H9 (cell line): ENCODE results near the gene TPRN. TPM values are rescaled to one million over a fixed set of nuclear protein-coding genes. Genes with fewer than 3 reads are reported as not detected.
A peak's percentile ranks its signal among the peaks of the same experiment; 100 is the strongest.

ENCODE experiments used
- DNase-seq: peaks from one replicate; pipeline ENCODE4 v3.0.0-alpha.2; 2017
- H2AFZ ChIP-seq: one replicate; pipeline ENCODE4 v1.6.1; 2013; ENCODE audit warnings: mild to moderate bottlenecking, low read length, control low read depth, moderate library complexity
- H2AK5ac ChIP-seq: 2 replicates; pipeline ENCODE4 v1.6.1; 2013; ENCODE audit warnings: low read length, control low read depth, mixed read lengths; ENCODE audit not compliant: insufficient read length
- H2BK120ac ChIP-seq: one replicate; pipeline ENCODE4 v1.6.1; 2013; ENCODE audit warnings: low read depth, mild to moderate bottlenecking, low read length, control low read depth, inconsistent platforms; ENCODE audit not compliant: poor library complexity, severe bottlenecking
- H2BK12ac ChIP-seq: 2 replicates; pipeline ENCODE4 v1.6.1; 2013; ENCODE audit warnings: low read length, control low read depth, mixed read lengths, low read depth; ENCODE audit not compliant: insufficient read length
- H2BK15ac ChIP-seq: 2 replicates; pipeline ENCODE4 v1.6.1; 2013; ENCODE audit warnings: low read depth, low read length, control low read depth
- H2BK20ac ChIP-seq: one replicate; pipeline ENCODE4 v1.6.1; 2013; ENCODE audit warnings: low read depth, mild to moderate bottlenecking, low read length, control low read depth, inconsistent platforms; ENCODE audit not compliant: poor library complexity, severe bottlenecking
- H2BK5ac ChIP-seq: 2 replicates; pipeline ENCODE4 v1.6.1; 2013; ENCODE audit warnings: low read length, control low read depth, mixed read lengths; ENCODE audit not compliant: insufficient read length
- H3K14ac ChIP-seq: 2 replicates; pipeline ENCODE4 v1.6.1; 2013; ENCODE audit warnings: low read length, control low read depth; ENCODE audit not compliant: insufficient read depth
- H3K18ac ChIP-seq: 2 replicates; pipeline ENCODE4 v1.6.1; 2013; ENCODE audit warnings: low read depth, mild to moderate bottlenecking, mixed read lengths, low read length, control low read depth; ENCODE audit not compliant: insufficient read length
- H3K23ac ChIP-seq: 2 replicates; pipeline ENCODE4 v1.6.1; 2013; ENCODE audit warnings: low read length, control low read depth, mixed read lengths, low read depth; ENCODE audit not compliant: insufficient read length
- H3K23me2 ChIP-seq: 2 replicates; pipeline ENCODE4 v1.6.1; 2013; ENCODE audit warnings: low read depth, mild to moderate bottlenecking, mixed read lengths, low read length, control low read depth; ENCODE audit not compliant: insufficient read length, poor library complexity, severe bottlenecking
- H3K27ac ChIP-seq: 2 replicates; pipeline ENCODE4 v1.5.1; 2013; ENCODE audit warnings: low read length, control low read depth, mixed read lengths, low read depth; ENCODE audit not compliant: insufficient read length
- H3K27me3 ChIP-seq: 2 replicates; pipeline ENCODE4 v1.6.1; 2013; ENCODE audit warnings: low read length, control low read depth, inconsistent platforms; ENCODE audit not compliant: insufficient read depth
- H3K4ac ChIP-seq: 2 replicates; pipeline ENCODE4 v1.6.1; 2013; ENCODE audit warnings: low read depth, mild to moderate bottlenecking, control low read depth, inconsistent platforms, low read length, moderate library complexity
- H3K4me1 ChIP-seq: 2 replicates; pipeline ENCODE4 v1.6.1; 2013; ENCODE audit warnings: low read length, control low read depth, inconsistent platforms; ENCODE audit not compliant: insufficient read depth
- H3K4me2 ChIP-seq: 2 replicates; pipeline ENCODE4 v1.6.1; 2013; ENCODE audit warnings: low read length, control low read depth, mixed read lengths; ENCODE audit not compliant: insufficient read length, insufficient read depth
- H3K56ac ChIP-seq: 2 replicates; pipeline ENCODE4 v1.6.1; 2013; ENCODE audit warnings: low read depth, mild to moderate bottlenecking, mixed read lengths, low read length, control low read depth; ENCODE audit not compliant: insufficient read length
- H3K79me1 ChIP-seq: 2 replicates; pipeline ENCODE4 v1.6.1; 2013; ENCODE audit warnings: low read depth, mild to moderate bottlenecking, moderate library complexity, low read length, control low read depth, inconsistent platforms; ENCODE audit not compliant: insufficient read depth, poor library complexity, severe bottlenecking
- H3K79me2 ChIP-seq: 2 replicates; pipeline ENCODE4 v1.6.1; 2013; ENCODE audit warnings: low read length, control low read depth, inconsistent platforms; ENCODE audit not compliant: insufficient read depth
- H3K9ac ChIP-seq: 2 replicates; pipeline ENCODE4 v1.6.1; 2013; ENCODE audit warnings: low read length, control low read depth, mixed read lengths; ENCODE audit not compliant: insufficient read length; ENCODE audit errors: extremely low read depth
- H3K9me3 ChIP-seq: one replicate; pipeline ENCODE4 v1.6.1; 2013; ENCODE audit warnings: low read depth, low read length, inconsistent platforms; ENCODE audit not compliant: control insufficient read depth
- H3T11ph ChIP-seq: one replicate; pipeline ENCODE4 v1.6.1; 2013; ENCODE audit warnings: mild to moderate bottlenecking, low read length, control low read depth, inconsistent platforms
- H4K20me1 ChIP-seq: one replicate; pipeline ENCODE4 v1.6.1; 2013; ENCODE audit not compliant: control insufficient read depth, insufficient read length, insufficient read depth
- H4K5ac ChIP-seq: 2 replicates; pipeline ENCODE4 v1.6.1; 2013; ENCODE audit warnings: low read depth, mild to moderate bottlenecking, mixed read lengths, low read length, control low read depth; ENCODE audit not compliant: insufficient read length
- H4K8ac ChIP-seq: replicated peaks from 2 replicates; pipeline ENCODE4 v1.6.1; 2013; ENCODE audit warnings: low read length, control low read depth, mixed read lengths, low read depth; ENCODE audit not compliant: insufficient read length
- H4K91ac ChIP-seq: 2 replicates; pipeline ENCODE4 v1.6.1; 2013; ENCODE audit warnings: low read depth, mild to moderate bottlenecking, moderate library complexity, mixed read lengths, low read length, control low read depth; ENCODE audit not compliant: insufficient read length
- H3K27ac Mint-ChIP-seq, 3 experiments: 2 replicates in 2 of 3; 3 replicates in 1 of 3; pipeline ENCODE4 v1.8.0; 2020 to 2021; ENCODE audit warnings: mixed read lengths in 3 of 3, mild to moderate bottlenecking in 1 of 3, moderate library complexity in 1 of 3
- H3K27me3 Mint-ChIP-seq: 2 replicates; pipeline ENCODE4 v1.8.0; 2021; ENCODE audit warnings: low read depth, mild to moderate bottlenecking, moderate library complexity, mixed read lengths
- H3K36me3 Mint-ChIP-seq, 3 experiments: 2 replicates in 2 of 3; 3 replicates in 1 of 3; pipeline ENCODE4 v1.8.0; 2020 to 2021; ENCODE audit warnings: low read depth in 3 of 3, mixed read lengths in 3 of 3; ENCODE audit not compliant: insufficient read depth in 1 of 3
- H3K4me1 Mint-ChIP-seq, 2 experiments: 2 replicates each; pipeline ENCODE4 v1.8.0; 2020; ENCODE audit warnings: mixed read lengths in 2 of 2
- H3K4me3 Mint-ChIP-seq, 2 experiments: 2 replicates in 1 of 2; 3 replicates in 1 of 2; pipeline ENCODE4 v1.8.0; 2020 to 2021; ENCODE audit warnings: mild to moderate bottlenecking in 2 of 2, mixed read lengths in 2 of 2, moderate library complexity in 1 of 2
- H3K9me3 Mint-ChIP-seq, 2 experiments: 2 replicates in 1 of 2; 3 replicates in 1 of 2; pipeline ENCODE4 v1.8.0; 2020; ENCODE audit warnings: mild to moderate bottlenecking in 2 of 2, mixed read lengths in 2 of 2, moderate library complexity in 1 of 2
- CTCF ChIP-seq: fragments of 200-600 bp; sonication (generic); conservative IDR thresholded peaks from 3 replicates; pipeline ENCODE4 v1.8.0; 2021; ENCODE audit warnings: antibody characterized with exemption, mild to moderate bottlenecking
- WGBS: extraction: QIAGEN DNeasy Blood & Tissue Kit; methylation state at CpG from one replicate; pipeline ENCODE4 v1.1.7; 2013; ENCODE audit warnings: missing lambda C conversion rate, low lambda C conversion rate, mixed read lengths; ENCODE audit not compliant: insufficient read length; ENCODE audit errors: extremely low coverage; 5-methylcytosine and 5-hydroxymethylcytosine counted together
- total RNA-seq: library from RNA; stranded (reverse); gene quantifications from 2 replicates; pipeline ENCODE4 v1.2.1, GENCODE V29; 2021

Gene TPRN
- total RNA-seq, 1 experiment from 2014 or later, result 30.7 TPM

DNA sequence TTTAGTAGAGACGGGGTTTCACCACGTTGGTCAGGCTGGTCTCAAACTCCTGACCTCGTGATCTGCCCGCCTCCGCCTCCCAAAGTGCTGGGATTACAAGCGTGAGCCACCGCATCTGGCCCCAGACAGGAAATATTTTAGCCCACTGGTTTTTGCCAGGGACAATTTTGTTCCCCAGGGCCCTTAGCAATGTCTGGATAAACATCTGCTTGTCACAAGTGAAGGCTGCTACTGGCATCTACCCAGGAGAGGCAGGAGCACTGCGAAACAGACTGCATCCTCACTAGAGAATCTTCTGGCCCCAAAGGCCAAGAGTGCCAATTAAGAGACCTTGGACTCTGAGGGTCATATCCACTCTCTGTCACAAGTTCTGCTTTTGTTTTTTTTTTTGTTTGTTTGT lies 2.4 kb upstream of the TPRN start:
- H3K9ac ChIP-seq, result no peak overlapping the region
- H3K4me2 ChIP-seq, result no peak overlapping the region
- no peaks in the 10 kb centered on the region; the same call in 1 of the 2 replicates for H3K4me1 ChIP-seq
- H2BK120ac ChIP-seq, result no peak overlapping the region
- H3T11ph ChIP-seq, result no peak overlapping the region
- H4K91ac ChIP-seq, result no peak overlapping the region
- no peak overlapping the region for H3K56ac ChIP-seq
- no peak overlapping the region for H3K4ac ChIP-seq
- no peaks in the 10 kb centered on the region for H3K9me3 Mint-ChIP-seq
- H4K5ac ChIP-seq, result no peak overlapping the region
- no peak overlapping the region for H3K27ac Mint-ChIP-seq
- H4K8ac ChIP-seq, result no peak overlapping the region
- no peak for DNase-seq
- peaks cover 13% of the 10 kb centered on the region; the same call in 1 of the 2 replicates for H3K79me2 ChIP-seq
- no peak for TF ChIP-seq CTCF
- WGBS, result no CpG with 5 or more reads among the region's 8 CpGs
- H2AFZ ChIP-seq, result no peak overlapping the region
- no peak overlapping the region for H3K27ac ChIP-seq
- H3K4me3 Mint-ChIP-seq, result peak overlapping the region in 1 of 2 experiments; percentile 42; a peak in 3 of 5 replicates
- H3K79me1 ChIP-seq, result peaks cover 23% of the 10 kb centered on the region
- H2BK20ac ChIP-seq, result no peak overlapping the region
- H3K23ac ChIP-seq, result no peak overlapping the region
- H3K23me2 ChIP-seq, result peaks cover 8% of the 10 kb centered on the region
- H2BK12ac ChIP-seq, result no peak overlapping the region
- H3K27me3 ChIP-seq, result no peaks in the 10 kb centered on the region
- no peaks in the 10 kb centered on the region for H3K9me3 ChIP-seq
- peaks cover 6 to 20% (median 13%) of the 10 kb centered on the region in 3 experiments for H3K36me3 Mint-ChIP-seq
- peaks cover 2% of the 10 kb centered on the region; the same call in 1 of the 2 replicates for H3K27me3 Mint-ChIP-seq
- H3K14ac ChIP-seq, result no peak overlapping the region
- H2BK15ac ChIP-seq, result no peak overlapping the region
- no peak overlapping the region for H3K18ac ChIP-seq
- no peak overlapping the region for H2AK5ac ChIP-seq
- peaks cover 25 to 41% of the 10 kb centered on the region in 2 experiments for H3K4me1 Mint-ChIP-seq
- no peak overlapping the region for H2BK5ac ChIP-seq
- no peaks in the 10 kb centered on the region for H4K20me1 ChIP-seq
